C4-2B (cell line): ENCODE measurements around the gene CAMTA1.

ENCODE experiments used
- ZFX ChIP-seq: fragments of 450-650 bp; IDR thresholded peaks from 2 replicates; pipeline ENCODE4 v1.6.1; 2017
- TF ChIP-seq, protein P1 (sequence below): fragments of 450-650 bp; conservative IDR thresholded peaks from 2 replicates; pipeline ENCODE4 v1.5.1; 2017; ENCODE audit warnings: mild to moderate bottlenecking

DNA sequence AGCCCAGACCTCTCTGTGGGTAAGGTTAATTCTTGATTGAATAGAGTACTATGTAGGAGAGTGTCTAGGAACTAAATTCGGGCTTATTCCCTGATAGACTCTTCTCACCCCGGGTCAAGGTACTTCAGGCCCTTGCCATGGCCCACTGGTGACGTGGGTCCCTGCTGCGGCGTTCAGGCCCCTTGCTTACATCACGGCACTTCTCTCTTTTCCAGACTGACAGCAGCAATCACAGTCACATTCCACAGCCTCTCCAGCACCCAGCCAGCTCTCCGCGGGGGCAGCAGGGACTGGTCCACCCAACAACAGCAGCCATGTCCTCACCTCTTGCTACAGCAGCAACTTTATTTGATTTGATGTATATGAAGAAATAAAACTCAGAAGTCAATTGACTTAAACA lies 584.6 kb downstream of the CAMTA1 start:
- TF ChIP-seq, protein P1, sequence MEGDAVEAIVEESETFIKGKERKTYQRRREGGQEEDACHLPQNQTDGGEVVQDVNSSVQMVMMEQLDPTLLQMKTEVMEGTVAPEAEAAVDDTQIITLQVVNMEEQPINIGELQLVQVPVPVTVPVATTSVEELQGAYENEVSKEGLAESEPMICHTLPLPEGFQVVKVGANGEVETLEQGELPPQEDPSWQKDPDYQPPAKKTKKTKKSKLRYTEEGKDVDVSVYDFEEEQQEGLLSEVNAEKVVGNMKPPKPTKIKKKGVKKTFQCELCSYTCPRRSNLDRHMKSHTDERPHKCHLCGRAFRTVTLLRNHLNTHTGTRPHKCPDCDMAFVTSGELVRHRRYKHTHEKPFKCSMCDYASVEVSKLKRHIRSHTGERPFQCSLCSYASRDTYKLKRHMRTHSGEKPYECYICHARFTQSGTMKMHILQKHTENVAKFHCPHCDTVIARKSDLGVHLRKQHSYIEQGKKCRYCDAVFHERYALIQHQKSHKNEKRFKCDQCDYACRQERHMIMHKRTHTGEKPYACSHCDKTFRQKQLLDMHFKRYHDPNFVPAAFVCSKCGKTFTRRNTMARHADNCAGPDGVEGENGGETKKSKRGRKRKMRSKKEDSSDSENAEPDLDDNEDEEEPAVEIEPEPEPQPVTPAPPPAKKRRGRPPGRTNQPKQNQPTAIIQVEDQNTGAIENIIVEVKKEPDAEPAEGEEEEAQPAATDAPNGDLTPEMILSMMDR: no peak
- TF ChIP-seq ZFX: no peak
